H1 (cell line): Measurements from ENCODE around the gene APOL5. TPM values are rescaled to one million over a fixed set of nuclear protein-coding genes. Genes with fewer than 3 reads are reported as not detected.
A peak's percentile ranks its signal among the peaks of the same experiment; 100 is the strongest.

Source experiments
- CTCF ChIA-PET: fragments of 300-600 bp; sonication (Branson Sonifier 250); formaldehyde crosslinking; loops from one replicate; lab custom pipeline; 2021; ENCODE audit not compliant: partially characterized antibody; lab: Charles Lee
- POLR2A ChIA-PET: fragments of 300-600 bp; sonication (Branson Sonifier 250); formaldehyde crosslinking; loops from one replicate; lab custom pipeline; 2021; ENCODE audit warnings: inconsistent platforms; ENCODE audit not compliant: partially characterized antibody; lab: Charles Lee
- DNase-seq, 2 experiments: peaks; one replicate each; pipeline versions ENCODE4 v3.0.0 to v3.0.0-alpha.2; 2010 to 2022; ENCODE audit warnings: low spot score in 2 of 2, low read depth in 1 of 2, mixed read lengths in 1 of 2
- FAIRE-seq: peaks from 2 replicates; lab custom pipeline; 2011; peaks lifted over from hg19 to GRCh38; lab: Jason Lieb, UNC
- H2AFZ ChIP-seq: 2 replicates; pipeline ENCODE4 v1.8.1; 2012; ENCODE audit warnings: low read length, inconsistent platforms
- H2AK5ac ChIP-seq: 2 replicates; pipeline ENCODE4 v1.6.1; 2013; ENCODE audit warnings: low read depth, low read length
- H2BK120ac ChIP-seq: replicated peaks from 2 replicates; pipeline ENCODE3; 2013; ENCODE audit warnings: low read depth, low read length, inconsistent platforms
- H2BK12ac ChIP-seq: 2 replicates; pipeline ENCODE4 v1.6.1; 2013; ENCODE audit warnings: low read depth, low read length
- H2BK15ac ChIP-seq: 2 replicates; pipeline ENCODE4 v1.6.1; 2013; ENCODE audit warnings: low read length
- H2BK20ac ChIP-seq: 2 replicates; pipeline ENCODE4 v1.6.1; 2013; ENCODE audit warnings: low read length
- H2BK5ac ChIP-seq: 2 replicates; pipeline ENCODE4 v1.6.1; 2013; ENCODE audit warnings: low read depth, low read length
- H3K14ac ChIP-seq: 2 replicates; pipeline ENCODE4 v1.6.1; 2013; ENCODE audit warnings: inconsistent platforms; ENCODE audit not compliant: insufficient read length
- H3K18ac ChIP-seq: 2 replicates; pipeline ENCODE4 v1.6.1; 2013; ENCODE audit warnings: low read length; ENCODE audit errors: extremely low read depth
- H3K23ac ChIP-seq: 2 replicates; pipeline ENCODE4 v1.6.1; 2013; ENCODE audit warnings: inconsistent platforms; ENCODE audit not compliant: insufficient read length
- H3K23me2 ChIP-seq: 2 replicates; pipeline ENCODE4 v1.6.1; 2013; ENCODE audit warnings: low read depth, low read length
- H3K27ac ChIP-seq: 2 replicates; pipeline ENCODE4 v1.6.1; 2011; ENCODE audit warnings: low read depth, low read length, inconsistent platforms
- H3K27me3 ChIP-seq, 4 experiments: replicated peaks in 1 of 4; 1 replicate in 1 of 4; 2 replicates in 3 of 4; pipeline versions ENCODE4 v1.6.1 to v1.8.1; 2011 to 2013; ENCODE audit warnings: low read length in 3 of 4, mild to moderate bottlenecking in 3 of 4, inconsistent platforms in 2 of 4, mixed read lengths in 2 of 4, moderate library complexity in 1 of 4; ENCODE audit not compliant: control insufficient read depth in 3 of 4, insufficient read depth in 3 of 4; ENCODE audit errors: extremely low read depth in 1 of 4
- H3K36me3 ChIP-seq, 4 experiments: 2 replicates each; pipeline versions ENCODE4 v1.6.1 to v1.8.1; 2011 to 2013; ENCODE audit warnings: mild to moderate bottlenecking in 4 of 4, low read length in 3 of 4, moderate library complexity in 2 of 4, control low read depth in 1 of 4, inconsistent platforms in 1 of 4; ENCODE audit not compliant: insufficient read depth in 4 of 4, control insufficient read depth in 2 of 4
- H3K4ac ChIP-seq: replicated peaks from 2 replicates; pipeline ENCODE3; 2013; ENCODE audit warnings: low read length, low read depth, mixed read lengths, inconsistent platforms; ENCODE audit not compliant: insufficient read length
- H3K4me1 ChIP-seq, 4 experiments: replicated peaks in 1 of 4; 1 replicate in 1 of 4; 2 replicates in 3 of 4; pipeline versions ENCODE4 v1.6.1 to v1.8.1; 2011 to 2013; ENCODE audit warnings: low read length in 3 of 4, inconsistent platforms in 2 of 4, mixed read lengths in 1 of 4; ENCODE audit not compliant: insufficient read depth in 4 of 4, control insufficient read depth in 3 of 4
- H3K4me2 ChIP-seq, 2 experiments: 2 replicates each; pipeline versions ENCODE4 v1.6.1 to v1.8.1; 2011 to 2013; ENCODE audit warnings: low read depth in 2 of 2, low read length in 2 of 2, control low read depth in 1 of 2, inconsistent platforms in 1 of 2, mild to moderate bottlenecking in 1 of 2; ENCODE audit not compliant: insufficient read depth in 1 of 2
- H3K4me3 ChIP-seq, 4 experiments: fragments of 200-600, 300-600 bp in 1 of 4; sonication (generic), shearing (Covaris generic), sonication (Bioruptor Twin) in 1 of 4; 2 replicates each; pipeline versions ENCODE4 v1.5.1 to v1.8.1; 2011 to 2016; ENCODE audit warnings: low read length in 4 of 4, low read depth in 3 of 4, control low read depth in 2 of 4, inconsistent platforms in 2 of 4, mild to moderate bottlenecking in 2 of 4, mixed read lengths in 1 of 4, moderate library complexity in 1 of 4; ENCODE audit not compliant: insufficient read depth in 2 of 4; ENCODE audit errors: extremely low read depth in 1 of 4
- H3K56ac ChIP-seq: replicated peaks from 2 replicates; pipeline ENCODE3; 2013; ENCODE audit warnings: low read depth, mild to moderate bottlenecking, mixed read lengths, low read length, inconsistent platforms; ENCODE audit not compliant: insufficient read length
- H3K79me1 ChIP-seq: 2 replicates; pipeline ENCODE4 v1.6.1; 2013; ENCODE audit warnings: low read depth, low read length, control low read depth
- H3K79me2 ChIP-seq, 2 experiments: 2 replicates each; pipeline versions ENCODE4 v1.6.1 to v1.8.1; 2012 to 2013; ENCODE audit warnings: low read length in 2 of 2, mild to moderate bottlenecking in 2 of 2, inconsistent platforms in 1 of 2; ENCODE audit not compliant: insufficient read depth in 2 of 2, control insufficient read depth in 1 of 2
- H3K9ac ChIP-seq, 4 experiments: replicated peaks in 1 of 4; 1 replicate in 1 of 4; 2 replicates in 3 of 4; pipeline versions ENCODE4 v1.6.1 to v1.8.1; 2011 to 2013; ENCODE audit warnings: low read depth in 3 of 4, low read length in 3 of 4, control low read depth in 2 of 4, mild to moderate bottlenecking in 2 of 4, moderate library complexity in 2 of 4, inconsistent platforms in 1 of 4; ENCODE audit errors: extremely low read depth in 1 of 4
- H3K9me3 ChIP-seq, 2 experiments: 2 replicates each; pipeline versions ENCODE4 v1.6.1 to v1.8.1; 2012 to 2013; ENCODE audit warnings: mild to moderate bottlenecking in 2 of 2, moderate library complexity in 2 of 2, control low read depth in 1 of 2, inconsistent platforms in 1 of 2, low read depth in 1 of 2, low read length in 1 of 2, mixed read lengths in 1 of 2; ENCODE audit not compliant: insufficient read depth in 2 of 2
- H4K20me1 ChIP-seq, 2 experiments: replicated peaks in 1 of 2; 2 replicates each; pipeline versions ENCODE3 to v1.8.1; 2011 to 2013; ENCODE audit warnings: inconsistent platforms in 2 of 2, low read length in 2 of 2, mild to moderate bottlenecking in 1 of 2; ENCODE audit not compliant: insufficient read depth in 2 of 2, control insufficient read depth in 1 of 2
- H4K5ac ChIP-seq: 2 replicates; pipeline ENCODE4 v1.6.1; 2013; ENCODE audit warnings: low read length, low read depth, mixed read lengths, inconsistent platforms; ENCODE audit not compliant: insufficient read length
- H4K8ac ChIP-seq: 2 replicates; pipeline ENCODE4 v1.8.0; 2013; ENCODE audit warnings: mild to moderate bottlenecking, moderate library complexity, low read length, inconsistent platforms; ENCODE audit not compliant: insufficient read depth; ENCODE audit errors: extremely low read depth
- H4K91ac ChIP-seq: replicated peaks from 2 replicates; pipeline ENCODE3; 2013; ENCODE audit warnings: low read length, mixed read lengths, inconsistent platforms; ENCODE audit not compliant: insufficient read length
- BRCA1 ChIP-seq: IDR thresholded peaks from 2 replicates; pipeline ENCODE4 v1.6.1; 2012; ENCODE audit warnings: low read depth, low read length, improper control_type of control experiment
- EP300 ChIP-seq, 2 experiments: IDR thresholded peaks; 1 replicate in 1 of 2; 2 replicates in 1 of 2; pipeline ENCODE4 v1.6.1; 2011 to 2012; ENCODE audit warnings: low read depth in 2 of 2, low read length in 2 of 2, mild to moderate bottlenecking in 2 of 2, borderline replicate concordance in 1 of 2, inconsistent platforms in 1 of 2, moderate library complexity in 1 of 2
- GTF2F1 ChIP-seq: IDR thresholded peaks from 2 replicates; pipeline ENCODE4 v1.6.1; 2012; ENCODE audit warnings: low read depth, low read length, improper control_type of control experiment, borderline replicate concordance
- KDM4A ChIP-seq: IDR thresholded peaks from one replicate; pipeline ENCODE4 v1.7.1; 2012; ENCODE audit warnings: low read depth, mild to moderate bottlenecking, moderate library complexity, low read length, inconsistent platforms; ENCODE audit not compliant: severe bottlenecking
- RAD21 ChIP-seq, 2 experiments: IDR thresholded peaks in 1 of 2; conservative IDR thresholded peaks in 1 of 2; 2 replicates each; pipeline ENCODE4 v1.6.1; 2011; ENCODE audit warnings: low read depth in 2 of 2, low read length in 2 of 2, improper control_type of control experiment in 1 of 2, inconsistent platforms in 1 of 2, mild to moderate bottlenecking in 1 of 2, moderate library complexity in 1 of 2
- SUZ12 ChIP-seq: fragments of 200-600 bp; sonication (generic); IDR thresholded peaks from 2 replicates; pipeline ENCODE4 v1.6.1; 2012; ENCODE audit warnings: mild to moderate bottlenecking, inconsistent platforms, low read length, moderate library complexity, mixed read lengths
- WGBS, 2 experiments: shearing (Covaris generic) in 1 of 2; methylation state at CpG; one replicate each; pipeline versions ENCODE4 v1.1.6 to v1.1.7; 2013 to 2015; ENCODE audit warnings: low lambda C conversion rate in 2 of 2, mixed read lengths in 2 of 2, inconsistent platforms in 1 of 2, low coverage in 1 of 2, missing lambda C conversion rate in 1 of 2; ENCODE audit not compliant: insufficient replicate concordance in 2 of 2, insufficient coverage in 1 of 2, insufficient read length in 1 of 2; ENCODE audit errors: extremely low coverage in 1 of 2, missing lambda C conversion rate in 1 of 2; 5-methylcytosine and 5-hydroxymethylcytosine counted together
- polyA plus RNA-seq, 7 experiments: library from polyadenylated mRNA; depleted of rRNA in 3 of 7; stranded (reverse) in 5 of 7; unstranded in 2 of 7; fragments of >200 nt in 5 of 7; fragments of 200-250 nt in 2 of 7; gene quantifications; 1 replicate in 5 of 7; 2 replicates in 1 of 7; 4 replicates in 1 of 7; pipeline versions ENCODE4 v1.2.1 to v1.2.3, GENCODE V29; 2011 to 2013; ENCODE audit warnings: missing spikeins in 2 of 7, mixed read lengths in 2 of 7
- total RNA-seq: library from RNA; stranded (reverse); fragmentation: NEBNext Ultra II Directional; extraction: Animal tissue kit (Norgen Biotek cat#: 25700); gene quantifications from 2 replicates; pipeline ENCODE4 v1.2.1, GENCODE V29; 2021
- TF ChIP-seq, protein P1 (sequence below), 3 experiments: IDR thresholded peaks; 1 replicate in 2 of 3; 2 replicates in 1 of 3; pipeline versions ENCODE4 v1.5.1 to v1.6.1; 2011; ENCODE audit warnings: low read length in 3 of 3, mild to moderate bottlenecking in 3 of 3, inconsistent platforms in 2 of 3, low read depth in 1 of 3, moderate library complexity in 1 of 3; ENCODE audit not compliant: insufficient read depth in 1 of 3; ENCODE audit errors: control extremely low read depth in 1 of 3

Gene APOL5
- total and polyA plus RNA-seq, 2 of the 8 experiments (the other 6 are each of a cell fraction or from before 2014, with no cell fraction given): not detected

DNA sequence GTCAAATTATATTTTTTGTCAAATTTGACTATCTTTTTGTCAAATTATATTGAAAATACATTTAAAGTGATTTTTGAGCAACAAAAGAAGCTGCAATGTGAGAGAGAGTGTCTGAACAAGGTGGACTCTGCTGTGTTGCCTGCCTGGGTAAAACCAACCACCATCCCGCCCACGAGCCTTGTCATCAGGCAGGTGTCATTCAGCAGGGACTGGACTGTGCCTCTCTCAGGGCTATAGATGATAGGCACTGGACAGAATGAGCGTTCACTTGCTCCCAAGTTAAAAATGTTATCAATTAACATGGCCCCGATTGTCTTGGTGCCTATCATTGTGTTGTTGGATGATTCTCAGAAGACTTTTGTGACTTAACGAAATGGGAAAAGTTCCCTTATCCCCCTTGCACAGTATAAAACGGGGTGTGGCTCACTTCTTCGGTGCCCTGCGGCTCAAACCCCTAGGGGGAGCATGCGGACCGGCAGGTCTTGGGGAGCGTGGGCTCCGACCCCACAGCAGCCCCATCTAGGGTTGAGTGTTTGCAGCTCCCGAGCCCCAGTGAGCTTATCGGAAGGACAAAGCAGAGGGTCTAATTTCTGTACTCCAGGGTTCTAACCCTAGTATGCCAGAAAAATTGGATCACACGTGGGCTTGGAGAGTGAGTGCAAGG is 1.7 kb downstream of the APOL5 start:
- TF ChIP-seq KDM4A: no peak
- TF ChIP-seq EP300 (IDR thresholded peaks at IDR 0.05; ENCODE audit: borderline replicate concordance in 1 of 2, low read depth in 2 of 2, low read length in 2 of 2): no peak
- TF ChIP-seq, protein P1, sequence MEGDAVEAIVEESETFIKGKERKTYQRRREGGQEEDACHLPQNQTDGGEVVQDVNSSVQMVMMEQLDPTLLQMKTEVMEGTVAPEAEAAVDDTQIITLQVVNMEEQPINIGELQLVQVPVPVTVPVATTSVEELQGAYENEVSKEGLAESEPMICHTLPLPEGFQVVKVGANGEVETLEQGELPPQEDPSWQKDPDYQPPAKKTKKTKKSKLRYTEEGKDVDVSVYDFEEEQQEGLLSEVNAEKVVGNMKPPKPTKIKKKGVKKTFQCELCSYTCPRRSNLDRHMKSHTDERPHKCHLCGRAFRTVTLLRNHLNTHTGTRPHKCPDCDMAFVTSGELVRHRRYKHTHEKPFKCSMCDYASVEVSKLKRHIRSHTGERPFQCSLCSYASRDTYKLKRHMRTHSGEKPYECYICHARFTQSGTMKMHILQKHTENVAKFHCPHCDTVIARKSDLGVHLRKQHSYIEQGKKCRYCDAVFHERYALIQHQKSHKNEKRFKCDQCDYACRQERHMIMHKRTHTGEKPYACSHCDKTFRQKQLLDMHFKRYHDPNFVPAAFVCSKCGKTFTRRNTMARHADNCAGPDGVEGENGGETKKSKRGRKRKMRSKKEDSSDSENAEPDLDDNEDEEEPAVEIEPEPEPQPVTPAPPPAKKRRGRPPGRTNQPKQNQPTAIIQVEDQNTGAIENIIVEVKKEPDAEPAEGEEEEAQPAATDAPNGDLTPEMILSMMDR (IDR thresholded peaks at IDR 0.05; ENCODE audit: control extremely low read depth in 1 of 3, insufficient read depth in 1 of 3, low read depth in 1 of 3, low read length in 3 of 3): peak; percentile 65 to 84 (median 71)
- TF ChIP-seq GTF2F1: no peak
- no peak for TF ChIP-seq SUZ12
- peak; percentile 53 to 71; a peak in 3 of 4 replicates for TF ChIP-seq RAD21 (IDR thresholded peaks at IDR 0.05 in 1 of 2, conservative IDR thresholded peaks at IDR 0.05 in 1 of 2; ENCODE audit: low read depth in 2 of 2, low read length in 2 of 2)
- TF ChIP-seq BRCA1: no peak
- TF ChIP-seq, all 59 proteins: peak for 2
- no peak overlapping the region for H2BK15ac ChIP-seq
- H2AFZ ChIP-seq: no peak overlapping the region
- H4K91ac ChIP-seq: no peak overlapping the region
- no peaks in the 10 kb centered on the region for H3K79me2 ChIP-seq
- H3K79me1 ChIP-seq: no peaks in the 10 kb centered on the region
- H4K20me1 ChIP-seq: no peaks in the 10 kb centered on the region
- no peak overlapping the region for H2BK20ac ChIP-seq
- no peak overlapping the region for H3K27ac ChIP-seq
- no peak overlapping the region for H3K23ac ChIP-seq
- no peak overlapping the region for H2AK5ac ChIP-seq
- peak overlapping the region; percentile 16; the same call in 1 of the 2 replicates for H3K18ac ChIP-seq
- no peak overlapping the region for H3K9ac ChIP-seq
- no peak overlapping the region for H3K4ac ChIP-seq
- CTCF ChIA-PET: interaction anchor here (0.9 to 1.1 kb wide), 5 partner anchors 14 to 209 kb away, joined by 3 to 4 read pairs (median 3); no protein-coding TSS in a partner anchor
- POLR2A ChIA-PET: interaction anchor here (0.9 kb wide), 1 partner anchor 121 kb away, joined by 3 read pairs; no protein-coding TSS in a partner anchor
- no peak overlapping the region for H3K14ac ChIP-seq
- no peaks in the 10 kb centered on the region for H3K36me3 ChIP-seq
- no peaks in the 10 kb centered on the region for H3K27me3 ChIP-seq
- H2BK5ac ChIP-seq: no peak overlapping the region
- DNase-seq (peak in 1 of 2 experiments; percentile 72), FAIRE-seq (no peak)
- H3K9me3 ChIP-seq: no peaks in the 10 kb centered on the region; a peak in 1 of 4 replicates
- H3K23me2 ChIP-seq: no peaks in the 10 kb centered on the region
- H3K4me3 ChIP-seq: no peak overlapping the region
- H4K8ac ChIP-seq: no peak overlapping the region
- H3K4me2 ChIP-seq: no peak overlapping the region
- H3K56ac ChIP-seq: no peak overlapping the region
- H2BK120ac ChIP-seq: no peak overlapping the region
- no peak overlapping the region for H4K5ac ChIP-seq
- H2BK12ac ChIP-seq: no peak overlapping the region
- WGBS, 2 experiments: 74% methylated on average over 15 of the region's 15 CpGs; no CpG with 5 or more reads in 1 of the 2 experiments
- H3K4me1 ChIP-seq: no peaks in the 10 kb centered on the region
